ENCODE data around the gene TSPAN32. TPM values are rescaled to one million over a fixed set of nuclear protein-coding genes. Genes with fewer than 3 reads are reported as not detected.
A peak's percentile ranks its signal among the peaks of the same experiment; 100 is the strongest.

Gene TSPAN32
- total RNA-seq, 1 experiment from 2014 or later = not detected

DNA sequence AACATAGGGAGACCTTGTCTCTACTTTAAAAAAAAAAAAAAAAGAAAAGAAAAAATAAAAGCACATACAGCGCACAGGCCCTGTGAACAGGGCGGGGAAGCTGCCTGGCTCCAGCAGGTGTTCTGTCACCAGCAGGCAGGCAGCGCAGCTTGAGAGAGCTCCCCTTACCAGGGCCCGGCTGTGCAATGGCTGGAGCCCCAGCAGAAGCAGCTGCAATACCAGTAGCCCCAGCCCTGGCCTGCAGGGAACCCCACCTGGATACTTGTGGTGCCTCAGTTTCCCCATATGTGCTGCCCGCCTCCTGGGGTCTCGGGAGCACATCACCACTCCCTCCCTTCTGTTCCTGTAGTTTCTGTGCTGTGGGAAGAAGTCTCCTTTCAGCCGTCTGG lies 12.3 kb downstream of the TSPAN32 start:
- no TSS peak for BruUV-seq (replicated peaks)
- intact Hi-C loops (cut with micrococcal nuclease; ENCODE audit: unreplicated experiment) = no loop called here
- TF ChIP-seq, protein P1, sequence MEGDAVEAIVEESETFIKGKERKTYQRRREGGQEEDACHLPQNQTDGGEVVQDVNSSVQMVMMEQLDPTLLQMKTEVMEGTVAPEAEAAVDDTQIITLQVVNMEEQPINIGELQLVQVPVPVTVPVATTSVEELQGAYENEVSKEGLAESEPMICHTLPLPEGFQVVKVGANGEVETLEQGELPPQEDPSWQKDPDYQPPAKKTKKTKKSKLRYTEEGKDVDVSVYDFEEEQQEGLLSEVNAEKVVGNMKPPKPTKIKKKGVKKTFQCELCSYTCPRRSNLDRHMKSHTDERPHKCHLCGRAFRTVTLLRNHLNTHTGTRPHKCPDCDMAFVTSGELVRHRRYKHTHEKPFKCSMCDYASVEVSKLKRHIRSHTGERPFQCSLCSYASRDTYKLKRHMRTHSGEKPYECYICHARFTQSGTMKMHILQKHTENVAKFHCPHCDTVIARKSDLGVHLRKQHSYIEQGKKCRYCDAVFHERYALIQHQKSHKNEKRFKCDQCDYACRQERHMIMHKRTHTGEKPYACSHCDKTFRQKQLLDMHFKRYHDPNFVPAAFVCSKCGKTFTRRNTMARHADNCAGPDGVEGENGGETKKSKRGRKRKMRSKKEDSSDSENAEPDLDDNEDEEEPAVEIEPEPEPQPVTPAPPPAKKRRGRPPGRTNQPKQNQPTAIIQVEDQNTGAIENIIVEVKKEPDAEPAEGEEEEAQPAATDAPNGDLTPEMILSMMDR (conservative IDR thresholded peaks at IDR 0.05; ENCODE audit: low read depth, low read length) = no peak
- TF ChIP-seq EZH2 (IDR thresholded peaks at IDR 0.05; ENCODE audit: borderline replicate concordance, low read depth, low read length, poor library complexity, severe bottlenecking) = no peak
- H3K27me3 ChIP-seq (replicated peaks; ENCODE audit: insufficient read depth, low read depth, low read length, poor library complexity) = no peaks in the 10 kb centered on the region
- H3K36me3 ChIP-seq (ENCODE audit: insufficient read depth, low read length, poor library complexity, severe bottlenecking) = no peaks in the 10 kb centered on the region
- H3K4me1 ChIP-seq (ENCODE audit: insufficient read depth, low read length, poor library complexity, severe bottlenecking) = peaks cover 9% of the 10 kb centered on the region
- no peak overlapping the region for H3K27ac ChIP-seq (ENCODE audit: low read depth, low read length, poor library complexity, severe bottlenecking)
- ChIA-PET POLR2A (ENCODE audit: low non-redundant PET) (no interaction called here), CTCF (no interaction called here)
- DNase-seq (ENCODE audit: low spot score) = no peak
- H3K4me3 ChIP-seq (ENCODE audit: low read depth, low read length, poor library complexity, severe bottlenecking) = no peak overlapping the region
- H3K9me3 ChIP-seq (ENCODE audit: low read depth, low read length, poor library complexity, severe bottlenecking) = no peaks in the 10 kb centered on the region

DNA sequence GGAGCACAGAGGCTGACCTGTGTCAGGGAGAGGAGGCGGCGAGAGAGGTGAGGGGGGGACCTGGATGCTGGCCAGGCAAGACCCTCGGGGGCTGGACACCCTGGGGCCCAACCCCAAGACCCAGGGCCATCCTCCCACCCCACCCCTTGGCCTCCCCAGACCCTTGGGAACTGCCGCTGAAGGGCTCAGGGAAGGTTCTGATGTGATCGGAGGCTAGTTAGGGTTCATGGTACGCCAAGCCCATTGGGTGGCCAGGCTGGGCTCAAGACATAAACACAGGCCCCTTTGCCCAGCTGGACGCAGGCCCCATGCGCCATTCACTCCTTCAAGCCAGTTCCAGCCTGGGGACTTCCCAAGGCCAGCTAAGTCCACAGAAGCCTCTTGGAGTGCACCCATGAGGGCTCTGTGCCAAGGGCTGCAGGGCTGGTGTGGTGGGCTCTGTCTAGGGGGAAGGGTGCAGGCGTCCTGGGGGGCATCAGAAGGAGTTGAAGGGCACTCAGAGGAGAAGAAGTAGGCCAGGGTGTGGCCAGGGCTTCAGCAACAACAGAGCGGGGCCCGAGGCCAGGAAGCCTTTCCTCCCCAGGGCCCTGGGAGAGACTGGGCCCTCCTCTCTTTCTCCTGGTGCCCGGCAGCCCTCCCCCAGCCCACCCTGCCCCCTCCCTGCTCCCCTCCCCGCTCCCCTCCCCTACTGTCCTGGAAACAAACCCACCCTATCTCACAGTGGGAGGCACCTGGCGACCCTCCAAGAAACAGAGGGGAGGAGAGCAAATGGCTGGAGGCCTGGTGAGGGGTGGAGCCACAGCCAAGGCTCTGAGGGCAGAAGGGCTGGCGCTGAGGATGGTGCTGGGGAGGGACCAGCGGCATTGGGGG lies 12.9 kb downstream of the TSPAN32 start:
- POLR2A ChIA-PET (ENCODE audit: low non-redundant PET) = no interaction called here
- BruUV-seq (replicated peaks) = no TSS peak
- CTCF ChIA-PET = no interaction called here
- Histone ChIP-seq H3K27me3 (replicated peaks; ENCODE audit: insufficient read depth, low read depth, low read length, poor library complexity) (no peaks in the 10 kb centered on the region), H3K9me3 (ENCODE audit: low read depth, low read length, poor library complexity, severe bottlenecking) (no peaks in the 10 kb centered on the region), H3K4me3 (ENCODE audit: low read depth, low read length, poor library complexity, severe bottlenecking) (no peak overlapping the region), H3K36me3 (ENCODE audit: insufficient read depth, low read length, poor library complexity, severe bottlenecking) (no peaks in the 10 kb centered on the region), H3K4me1 (ENCODE audit: insufficient read depth, low read length, poor library complexity, severe bottlenecking) (peaks cover 9% of the 10 kb centered on the region), H3K27ac (ENCODE audit: low read depth, low read length, poor library complexity, severe bottlenecking) (peak overlapping the region; percentile 30)
- TF ChIP-seq, protein P1 (conservative IDR thresholded peaks at IDR 0.05; ENCODE audit: low read depth, low read length) = no peak
- TF ChIP-seq EZH2 (IDR thresholded peaks at IDR 0.05; ENCODE audit: borderline replicate concordance, low read depth, low read length, poor library complexity, severe bottlenecking) = no peak
- peak; percentile 81 for DNase-seq (ENCODE audit: low spot score)
- intact Hi-C loops (cut with micrococcal nuclease; ENCODE audit: unreplicated experiment) = no loop called here

DNA sequence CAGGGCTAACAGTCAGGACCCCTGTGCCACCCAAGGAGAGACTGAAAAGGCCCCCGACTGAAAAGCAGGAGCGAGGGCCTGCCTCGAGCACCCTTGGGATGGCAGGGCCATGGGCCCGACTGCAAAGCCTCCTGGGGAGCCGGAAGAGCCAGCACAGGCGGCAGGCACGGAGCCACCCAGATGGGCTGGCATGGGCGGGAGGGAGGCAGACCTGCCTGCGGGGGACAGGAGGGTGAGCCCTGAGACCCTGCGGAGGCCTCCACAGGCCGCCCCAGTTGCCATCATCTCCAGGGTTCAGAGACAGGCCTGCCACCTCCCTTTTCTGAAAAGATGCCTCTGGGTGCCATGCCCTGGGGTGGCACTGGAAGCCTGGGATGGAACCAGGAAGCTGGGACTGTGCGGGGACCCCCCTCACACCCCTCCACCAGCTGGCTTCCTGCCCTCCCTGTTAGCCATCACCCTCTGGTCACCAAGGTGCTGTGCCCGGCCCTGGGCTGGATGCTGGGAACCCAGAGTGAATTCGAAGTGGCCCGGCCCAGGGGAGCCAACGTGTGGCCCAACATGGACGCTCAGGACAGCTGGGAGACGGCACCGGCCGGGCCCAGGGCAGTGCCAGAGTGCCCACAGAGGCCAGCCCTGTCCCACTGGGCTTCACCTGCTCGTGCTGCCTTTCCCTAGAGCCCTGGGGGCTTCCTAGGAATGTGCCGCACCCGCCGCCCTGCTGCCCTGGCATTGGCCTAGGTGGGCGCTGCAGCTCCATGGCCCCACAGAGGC lies 13.8 kb downstream of the TSPAN32 start:
- intact Hi-C loops (cut with micrococcal nuclease; ENCODE audit: unreplicated experiment) = no loop called here
- no peak for DNase-seq (ENCODE audit: low spot score)
- Histone ChIP-seq H3K4me3 (ENCODE audit: low read depth, low read length, poor library complexity, severe bottlenecking) (no peak overlapping the region), H3K36me3 (ENCODE audit: insufficient read depth, low read length, poor library complexity, severe bottlenecking) (no peaks in the 10 kb centered on the region), H3K27me3 (replicated peaks; ENCODE audit: insufficient read depth, low read depth, low read length, poor library complexity) (no peaks in the 10 kb centered on the region), H3K27ac (ENCODE audit: low read depth, low read length, poor library complexity, severe bottlenecking) (no peak overlapping the region), H3K9me3 (ENCODE audit: low read depth, low read length, poor library complexity, severe bottlenecking) (no peaks in the 10 kb centered on the region), H3K4me1 (ENCODE audit: insufficient read depth, low read length, poor library complexity, severe bottlenecking) (peaks cover 9% of the 10 kb centered on the region)
- BruUV-seq (replicated peaks) = no TSS peak
- ChIA-PET CTCF (no interaction called here), POLR2A (ENCODE audit: low non-redundant PET) (no interaction called here)
- TF ChIP-seq EZH2 (IDR thresholded peaks at IDR 0.05; ENCODE audit: borderline replicate concordance, low read depth, low read length, poor library complexity, severe bottlenecking) = no peak
- TF ChIP-seq, protein P1 (conservative IDR thresholded peaks at IDR 0.05; ENCODE audit: low read depth, low read length) = no peak

Data from A673 (cell line).